Stimulated activated CD4-positive, alpha-beta T cell treated with anti-CD3 and anti-CD28 coated beads, TNF-alpha, amount 100 ng/mL, for 24 hours (primary cell): ENCODE results near the gene SPATA6.
"Not testable (repeated sequence)": the region's sequence is repeated elsewhere in the genome, so short reads cannot be mapped to it uniquely, and the experiment has no call there.

Experiments used
- DNase-seq, 3 experiments: peaks; one replicate each; pipeline ENCODE4 v3.0.0-alpha.2; 2020; ENCODE audit warnings: low read depth in 3 of 3

SPATA6 gene

DNA sequence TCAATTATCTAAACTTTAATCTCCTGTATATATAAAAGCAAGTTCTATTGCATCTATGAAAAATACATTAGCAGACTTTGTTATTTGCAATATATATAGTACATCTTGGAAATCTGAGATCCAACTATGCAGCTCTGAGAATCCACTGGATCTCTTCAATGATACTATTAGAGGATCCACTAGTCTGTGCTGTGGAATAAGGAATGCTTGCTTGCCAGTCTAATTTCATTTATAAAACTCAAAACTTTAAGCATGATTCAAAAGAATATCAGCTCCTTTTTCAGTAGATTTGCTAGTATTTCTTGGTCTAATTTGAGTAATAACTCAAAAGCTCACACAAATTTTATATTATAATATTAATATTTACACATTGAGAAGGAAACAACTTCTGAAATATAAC lies 115.1 kb downstream of the SPATA6 start:
- no peak for DNase-seq

DNA sequence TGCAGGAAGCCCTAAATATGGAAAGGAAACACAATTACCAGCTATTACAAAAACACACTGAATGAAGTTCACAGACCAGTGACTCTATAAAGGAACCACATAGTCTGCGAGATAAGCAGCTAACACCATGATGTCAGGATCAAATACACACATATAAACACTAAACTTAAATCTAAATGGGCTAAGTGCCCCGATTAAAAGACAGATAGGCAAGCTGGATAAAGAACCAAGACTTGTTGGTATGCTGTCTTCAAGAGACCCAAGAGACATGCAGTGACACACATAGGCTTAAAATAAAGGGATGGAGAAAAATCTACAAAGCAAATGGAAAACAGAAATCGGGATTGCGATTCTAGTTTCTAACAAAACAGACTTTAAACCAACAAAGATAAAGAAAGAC lies 127.6 kb downstream of the SPATA6 start:
- no peak for DNase-seq

- DNase-seq, result no peak
Observed at GRCh38 chr1:48341221-48341620, 130.8 kb downstream of the SPATA6 start.

DNA sequence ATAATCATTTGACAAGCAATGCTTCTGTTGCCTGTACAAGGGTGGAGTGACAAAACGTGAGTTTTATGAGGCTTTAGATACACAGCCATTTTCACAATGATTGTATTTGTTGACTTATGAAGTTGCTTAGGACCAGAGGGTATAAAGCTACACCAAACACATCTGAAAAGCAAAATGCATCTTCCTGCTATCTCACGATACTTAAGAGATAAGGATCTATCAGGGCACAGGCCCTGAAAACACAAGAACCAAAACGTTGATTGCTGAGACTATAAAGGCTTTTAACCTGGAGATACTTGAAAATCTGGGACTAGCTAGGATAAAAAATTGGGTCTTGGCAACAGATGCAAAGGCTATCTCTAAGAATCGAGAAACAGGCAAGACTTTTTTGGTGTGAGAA lies 133.7 kb downstream of the SPATA6 start:
- DNase-seq, result no peak

DNA sequence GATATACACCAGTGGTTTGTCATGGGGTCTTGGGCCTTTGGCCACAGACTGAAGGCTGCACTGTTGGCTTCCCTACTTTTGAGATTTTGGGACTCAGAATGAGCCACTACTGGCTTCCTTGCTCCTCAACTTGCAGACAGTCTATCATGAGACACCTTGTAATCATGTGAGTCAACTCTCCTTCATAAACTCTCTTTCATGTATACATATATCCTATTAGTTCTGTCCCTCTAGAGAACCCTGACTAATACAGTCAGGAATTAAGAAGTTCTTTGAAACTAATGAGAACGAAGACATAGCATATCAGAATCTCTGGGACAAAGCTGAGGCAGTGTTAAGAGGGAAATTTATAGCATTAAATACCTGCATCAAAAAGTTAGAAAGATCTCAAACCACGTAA lies 138.7 kb downstream of the SPATA6 start:
- DNase-seq, result no peak

DNA sequence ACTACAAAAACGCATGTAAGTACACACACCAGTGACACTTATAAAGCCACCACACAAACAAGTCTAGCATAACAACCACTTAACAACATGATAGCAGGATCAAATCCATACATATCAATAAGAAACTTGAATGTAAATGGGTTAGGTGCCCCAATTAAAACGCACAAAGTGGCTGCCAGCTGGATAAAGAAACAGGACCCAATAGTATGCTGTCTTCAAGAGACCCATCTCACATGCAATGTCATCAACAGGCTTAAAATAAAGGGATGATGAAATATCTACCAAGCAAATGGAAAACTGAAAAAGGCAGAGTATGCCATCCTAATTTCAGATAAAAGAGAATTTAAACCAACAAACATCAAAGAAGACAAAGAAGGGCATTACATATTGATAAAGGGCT lies 139.9 kb downstream of the SPATA6 start:
- DNase-seq, result no peak

DNA sequence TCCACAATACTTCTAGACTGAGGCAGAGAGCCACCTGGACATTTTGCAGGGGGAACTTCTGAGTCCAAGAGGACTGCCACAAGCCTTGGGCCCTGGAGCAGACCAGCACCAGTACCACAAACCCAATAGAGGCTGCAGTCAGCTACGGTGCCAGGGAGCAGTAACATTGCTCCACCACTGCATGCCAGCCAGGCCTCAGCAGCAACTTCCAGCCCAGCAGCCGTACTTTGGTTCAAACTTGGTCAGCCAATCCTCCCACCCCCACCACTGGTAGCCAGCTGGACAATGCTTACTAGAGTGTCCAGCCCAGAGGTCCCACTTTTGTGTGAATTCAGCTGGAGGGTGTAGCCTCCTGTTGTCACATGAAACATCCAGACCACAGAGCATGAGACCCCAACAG lies 142.1 kb downstream of the SPATA6 start:
- no peak for DNase-seq

- no peak for DNase-seq
Observed at GRCh38 chr1:48329486-48329885, 142.5 kb downstream of the SPATA6 start.

DNA sequence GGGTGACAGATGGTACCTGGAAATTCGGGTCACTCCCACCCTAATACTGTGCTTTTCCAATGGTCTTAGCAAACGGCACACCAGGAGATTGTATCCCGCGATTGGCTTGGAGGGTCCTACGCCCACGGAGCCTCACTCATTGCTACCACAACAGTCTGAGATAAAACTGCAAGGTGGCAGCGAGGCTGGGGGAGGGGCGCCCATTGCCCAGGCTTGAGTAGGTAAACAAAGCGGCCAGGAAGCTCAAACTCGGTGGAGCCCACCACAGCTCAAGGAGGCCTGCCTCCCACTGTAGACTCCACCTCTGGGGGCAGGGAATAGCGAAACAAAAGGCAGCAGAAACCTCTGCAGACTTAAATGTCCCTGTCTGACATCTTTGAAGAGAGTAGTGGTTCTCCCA lies 160.2 kb downstream of the SPATA6 start:
- not testable (repeated sequence) for DNase-seq

- DNase-seq, result no peak
Observed at GRCh38 chr1:48309564-48310082, 162.4 kb downstream of the SPATA6 start.

DNA sequence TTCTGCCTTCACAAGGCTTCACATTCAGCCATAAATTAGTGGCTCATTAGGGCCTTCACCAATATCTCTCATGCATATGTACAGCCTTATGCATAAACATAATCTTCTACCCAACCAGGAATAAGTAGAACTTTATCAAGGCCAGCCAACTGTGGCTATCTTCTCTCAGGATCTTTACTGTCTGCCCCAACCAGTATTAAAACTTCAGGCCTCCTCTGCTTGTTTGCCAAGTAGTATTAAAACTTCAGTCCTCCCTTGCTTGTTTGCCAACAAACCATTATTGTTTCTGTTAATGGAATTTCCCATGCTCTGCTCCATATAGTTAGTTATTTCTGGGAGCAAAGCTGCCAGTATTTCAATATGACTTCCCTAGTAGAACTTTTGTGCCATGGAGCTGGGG lies 169.4 kb downstream of the SPATA6 start:
- no peak for DNase-seq

- DNase-seq, result no peak
Observed at GRCh38 chr1:48294656-48295055, 177.3 kb downstream of the SPATA6 start.

DNA sequence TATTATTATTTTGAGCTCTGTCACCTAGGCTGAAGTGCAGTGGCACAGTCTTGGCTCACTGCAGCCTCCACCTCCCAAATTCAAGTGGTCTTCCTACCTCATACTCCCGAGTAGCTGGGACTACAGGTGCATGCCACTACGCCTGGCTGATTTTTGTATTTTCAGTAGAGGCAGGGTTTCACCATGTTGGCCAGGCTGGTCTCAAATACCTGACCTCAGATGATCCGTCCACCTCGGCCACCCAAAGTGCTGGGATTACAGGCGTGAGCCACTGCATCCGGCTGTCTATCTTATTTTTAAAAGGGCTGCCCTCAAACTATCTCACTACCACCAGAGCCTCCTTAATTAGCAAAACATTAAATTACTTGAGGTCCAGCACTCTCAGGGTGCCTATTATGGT lies 177.9 kb downstream of the SPATA6 start:
- DNase-seq, result not testable (repeated sequence)

GRCh38 chr1:48292706-48293105 lies 179.3 kb downstream of the SPATA6 start:
- DNase-seq, result no peak

DNA sequence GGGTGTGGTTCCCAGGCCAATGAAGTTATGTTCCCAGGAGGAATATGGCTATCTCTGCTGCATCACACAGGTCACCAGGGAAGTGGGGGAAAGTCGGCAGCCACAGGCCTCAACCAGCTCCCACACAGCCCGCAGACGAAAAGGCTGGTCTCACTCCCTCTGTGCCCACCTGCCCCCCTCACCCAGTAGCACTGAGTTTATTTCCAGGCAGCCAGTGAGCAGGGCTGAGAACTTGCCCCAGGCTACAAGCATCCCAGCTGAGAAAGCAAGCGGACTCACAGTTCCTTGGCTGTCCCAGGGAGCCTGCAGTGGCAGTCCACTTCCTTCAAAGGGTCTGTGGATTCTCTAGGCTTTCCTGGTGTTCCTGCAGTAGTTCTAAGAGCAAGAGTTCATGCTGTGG lies 180.6 kb downstream of the SPATA6 start:
- no peak for DNase-seq

- DNase-seq, result no peak
Observed at GRCh38 chr1:48285525-48285924, 186.5 kb downstream of the SPATA6 start.

DNA sequence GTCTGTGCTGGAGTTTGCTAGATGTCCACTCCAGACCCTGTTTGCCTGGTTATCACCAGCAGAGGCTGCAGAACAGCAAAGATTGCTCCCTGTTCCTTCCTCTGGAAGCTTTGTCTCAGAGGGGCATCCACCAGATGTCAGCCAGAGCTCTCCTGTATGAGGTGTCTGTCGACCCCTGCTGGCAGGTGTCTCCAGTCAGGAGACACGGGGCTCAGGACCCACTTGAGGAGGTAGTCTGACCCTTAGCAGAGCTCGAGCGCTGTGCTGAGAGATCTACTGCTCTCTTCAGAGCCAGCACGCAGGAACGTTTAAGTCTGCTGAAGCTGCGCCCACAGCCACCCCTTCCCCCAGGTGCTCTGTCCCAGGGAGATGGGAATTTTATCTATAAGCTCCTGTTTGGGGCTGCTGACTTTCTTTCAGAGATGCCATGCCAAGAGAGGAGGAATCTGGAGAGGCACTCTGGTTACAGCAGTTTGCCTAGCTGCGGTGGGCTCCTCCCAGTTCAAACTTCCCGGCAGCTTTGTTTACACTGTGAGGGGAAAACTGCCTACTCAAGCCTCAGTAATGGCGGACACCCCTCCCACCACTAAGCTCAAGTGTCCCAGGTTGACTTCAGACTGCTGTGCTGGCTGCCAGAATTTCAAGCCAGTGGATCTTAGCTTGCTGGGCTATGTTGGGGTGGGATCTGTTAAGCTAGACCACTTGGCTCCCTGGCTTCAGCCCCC lies 187.1 kb downstream of the SPATA6 start:
- DNase-seq, result not testable (repeated sequence)

- not testable (repeated sequence) for DNase-seq
Observed at GRCh38 chr1:48282329-48282728, 189.7 kb downstream of the SPATA6 start.

GRCh38 chr1:48277437-48277836 lies 194.6 kb downstream of the SPATA6 start:
- DNase-seq, result not testable (repeated sequence)

DNA sequence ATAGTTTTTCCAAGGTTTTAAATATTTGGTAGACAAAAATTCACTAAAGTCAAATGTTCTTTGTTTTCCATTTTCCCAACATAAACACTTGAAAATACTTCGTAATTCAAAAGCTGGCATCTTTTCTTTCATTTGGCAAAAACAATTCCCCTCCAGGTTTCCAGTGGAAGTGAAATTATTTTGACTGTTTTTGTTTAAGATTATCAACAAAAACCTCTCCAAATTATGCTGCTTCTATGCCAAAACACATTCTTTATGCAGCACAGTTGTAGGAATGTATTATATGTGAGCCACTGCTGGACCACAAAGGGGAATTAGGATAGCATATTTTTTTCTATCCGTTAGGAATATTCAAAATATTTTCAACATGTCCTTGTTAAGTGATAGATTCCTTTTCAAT lies 205.4 kb downstream of the SPATA6 start:
- no peak for DNase-seq

DNA sequence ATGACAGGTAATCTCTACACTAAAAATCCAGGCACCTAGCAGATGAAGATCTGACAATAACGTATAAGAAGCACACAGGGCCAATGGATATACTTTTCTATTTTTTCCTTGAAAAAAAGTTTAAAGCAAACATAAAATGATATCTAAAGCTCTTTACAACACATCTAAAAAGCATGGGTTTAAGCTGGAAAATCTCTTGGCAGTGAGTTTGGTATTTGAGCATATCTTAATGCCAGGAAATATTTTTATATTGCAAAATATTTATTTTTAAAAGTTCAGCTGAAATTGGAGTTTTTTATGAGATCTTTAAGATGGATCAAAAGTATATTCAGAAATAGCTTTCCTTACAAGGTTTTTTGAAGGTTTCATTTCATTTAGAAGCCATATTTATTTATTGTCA lies 209.0 kb downstream of the SPATA6 start:
- DNase-seq, result no peak

GRCh38 chr1:48261881-48262400 lies 210.1 kb downstream of the SPATA6 start:
- no peak for DNase-seq

DNA sequence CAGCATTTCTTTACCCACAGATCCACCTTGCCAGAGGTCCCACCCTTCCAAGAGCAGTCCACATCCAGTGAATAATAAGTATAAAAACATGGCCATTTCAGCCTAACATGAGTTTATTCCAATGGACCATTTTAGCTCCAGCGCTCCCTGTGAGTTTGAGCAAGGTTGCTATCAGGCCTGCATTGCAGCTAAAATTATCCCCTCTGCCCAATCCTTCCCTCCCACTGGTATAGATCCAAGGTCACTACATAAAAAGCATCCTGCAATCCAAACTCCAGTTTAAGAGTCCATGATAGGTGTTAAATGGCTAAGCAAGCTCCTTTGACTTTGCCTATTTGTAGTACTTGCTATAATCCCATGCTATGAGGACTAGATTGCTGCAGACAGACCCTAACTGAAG lies 213.9 kb downstream of the SPATA6 start:
- DNase-seq, result no peak

DNA sequence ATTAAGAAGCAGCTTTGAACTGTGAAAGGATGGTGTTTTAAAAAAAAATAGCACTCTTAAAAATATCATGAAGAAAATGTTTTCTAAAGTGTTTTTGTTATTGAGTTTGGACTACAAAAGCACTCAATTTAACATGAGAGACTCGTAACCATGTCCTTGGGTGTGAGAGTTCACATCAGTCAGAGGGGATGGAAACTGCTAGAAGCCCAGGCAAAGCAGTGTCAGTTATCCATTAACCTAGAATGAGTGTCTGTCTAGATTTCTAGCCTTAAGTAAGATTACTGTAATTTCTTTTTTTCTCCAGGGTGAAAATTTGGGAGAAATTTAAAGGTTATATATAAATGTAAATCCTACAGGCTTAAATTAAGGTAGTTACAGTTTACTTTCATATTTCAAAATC lies 217.8 kb downstream of the SPATA6 start:
- no peak for DNase-seq
